A673 (cell line): ENCODE data around the gene GUCA2A.

ENCODE experiments used
- CTCF ChIP-seq: fragments of 300-800, 200-600 bp; sonication (generic); conservative IDR thresholded peaks from 2 replicates; pipeline ENCODE4 v1.5.1; 2017; ENCODE audit warnings: low read depth, mild to moderate bottlenecking, antibody characterized with exemption, low read length, moderate library complexity, mixed read lengths
- EZH2 ChIP-seq: fragments of 200-600 bp; sonication (generic); IDR thresholded peaks from 2 replicates; pipeline ENCODE4 v1.6.1; 2017; ENCODE audit warnings: borderline replicate concordance, low read depth, mild to moderate bottlenecking, mixed read lengths, antibody characterized with exemption, low read length; ENCODE audit not compliant: poor library complexity, severe bottlenecking

DNA sequence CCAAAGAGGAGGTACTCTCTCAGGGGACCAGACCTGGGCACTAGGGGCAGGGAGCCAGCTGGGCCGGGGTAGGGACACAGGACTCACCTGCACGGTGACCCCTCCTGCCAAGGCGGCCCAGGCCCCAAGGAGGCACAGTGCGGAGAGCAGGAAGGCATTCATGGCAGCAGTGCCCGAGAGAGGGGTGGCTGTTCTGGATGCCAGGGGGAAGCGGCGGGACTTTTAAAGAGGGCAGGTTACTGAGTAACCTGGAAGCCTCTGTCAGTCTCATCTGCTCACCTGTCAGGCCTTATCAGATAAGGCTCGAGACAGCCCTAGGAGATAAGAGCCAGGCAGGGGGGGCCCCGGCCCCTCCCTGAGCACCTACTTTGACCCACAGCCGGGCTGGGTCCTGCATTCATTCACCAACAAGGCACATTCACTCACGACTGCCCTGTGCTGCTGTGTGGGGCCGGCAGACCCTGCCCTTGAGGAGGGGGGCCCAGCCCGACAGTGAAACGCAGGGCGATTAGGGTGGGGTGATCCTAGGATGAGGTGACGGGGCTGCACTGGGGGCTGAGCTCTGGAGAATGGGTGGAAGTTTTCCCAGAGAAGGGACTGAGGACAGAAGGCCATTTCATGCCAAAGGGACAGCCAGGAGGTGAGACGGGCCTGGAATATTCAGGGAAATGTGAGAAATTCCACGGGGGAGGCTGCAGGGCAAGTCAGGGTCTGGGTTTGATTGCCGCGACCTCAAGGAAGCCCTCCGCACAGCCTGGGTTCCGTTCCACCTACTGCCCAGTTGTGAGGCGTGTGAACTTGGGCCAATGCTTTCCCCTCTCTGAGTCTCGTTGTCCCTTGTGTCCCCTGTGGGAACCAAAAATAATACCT lies at the start of gene GUCA2A:
- TF ChIP-seq CTCF (no peak), EZH2 (no peak)
